GM23248 (cell line): ENCODE results near the gene ST6GALNAC3. TPM values are rescaled to one million over a fixed set of nuclear protein-coding genes. Genes with fewer than 3 reads are reported as not detected.

Experiments
- DNase-seq: peaks from one replicate; pipeline ENCODE4 v3.0.0-alpha.2; 2015
- H2AFZ ChIP-seq: fragments of 200-600 bp; sonication (generic); 2 replicates; pipeline ENCODE4 v1.6.1; 2016; ENCODE audit warnings: antibody characterized with exemption
- H3F3A ChIP-seq: fragments of 200-600 bp; sonication (generic); 2 replicates; pipeline ENCODE4 v1.6.1; 2016; ENCODE audit warnings: mild to moderate bottlenecking, antibody characterized with exemption, mixed run types; ENCODE audit not compliant: insufficient read depth
- H3K27ac ChIP-seq: fragments of 200-600 bp; sonication (generic); 2 replicates; pipeline ENCODE4 v1.5.1; 2016; ENCODE audit warnings: mild to moderate bottlenecking
- H3K27me3 ChIP-seq: fragments of 200-600 bp; sonication (generic); replicated peaks from 2 replicates; pipeline ENCODE4 v1.6.1; 2016; ENCODE audit warnings: mild to moderate bottlenecking; ENCODE audit not compliant: insufficient read depth
- H3K36me3 ChIP-seq: fragments of 200-600 bp; sonication (generic); 2 replicates; pipeline ENCODE4 v1.6.1; 2016; ENCODE audit warnings: low read depth, mild to moderate bottlenecking
- H3K4me1 ChIP-seq: fragments of 200-600 bp; sonication (generic); 2 replicates; pipeline ENCODE4 v1.6.1; 2016; ENCODE audit warnings: mild to moderate bottlenecking; ENCODE audit not compliant: insufficient read depth
- H3K4me2 ChIP-seq: fragments of 200-600 bp; sonication (generic); one replicate; pipeline ENCODE4 v1.6.1; 2016; ENCODE audit warnings: mild to moderate bottlenecking; ENCODE audit not compliant: unreplicated experiment
- H3K4me3 ChIP-seq: fragments of 200-600 bp; sonication (generic); 2 replicates; pipeline ENCODE4 v1.5.1; 2016; ENCODE audit warnings: mild to moderate bottlenecking
- H3K79me2 ChIP-seq: fragments of 200-600 bp; sonication (generic); 2 replicates; pipeline ENCODE4 v1.6.1; 2016; ENCODE audit warnings: mild to moderate bottlenecking; ENCODE audit not compliant: insufficient read depth
- H3K9ac ChIP-seq: fragments of 200-600 bp; sonication (generic); 2 replicates; pipeline ENCODE4 v1.6.1; 2016; ENCODE audit warnings: mild to moderate bottlenecking
- H3K9me2 ChIP-seq: fragments of 200-600 bp; sonication (generic); 2 replicates; pipeline ENCODE4 v1.6.1; 2016; ENCODE audit warnings: mixed run types, mild to moderate bottlenecking, moderate library complexity; ENCODE audit not compliant: insufficient read depth
- H3K9me3 ChIP-seq: fragments of 200-600 bp; sonication (generic); one replicate; pipeline ENCODE4 v1.6.1; 2017; ENCODE audit warnings: low read depth
- H4K20me1 ChIP-seq: fragments of 200-600 bp; sonication (generic); 2 replicates; pipeline ENCODE4 v1.6.0; 2016; ENCODE audit not compliant: insufficient read depth
- EZH2 ChIP-seq: fragments of 200-600 bp; sonication (generic); IDR thresholded peaks from 2 replicates; pipeline ENCODE4 v1.6.1; 2018; ENCODE audit warnings: antibody characterized with exemption, mild to moderate bottlenecking; ENCODE audit not compliant: insufficient read depth, poor library complexity, severe bottlenecking
- EZH2phosphoT487 ChIP-seq: fragments of 200-600 bp; sonication (generic); IDR thresholded peaks from 2 replicates; pipeline ENCODE4 v1.6.1; 2018; ENCODE audit warnings: antibody characterized with exemption, moderate library complexity, mild to moderate bottlenecking, low read depth; ENCODE audit not compliant: insufficient read depth
- WGBS, 2 experiments: methylation state at CpG; one replicate each; pipeline ENCODE4 v1.1.6; 2015 to 2017; ENCODE audit warnings: low lambda C conversion rate in 2 of 2, low coverage in 1 of 2; ENCODE audit errors: missing lambda C conversion rate in 2 of 2; 5-methylcytosine and 5-hydroxymethylcytosine counted together
- in situ Hi-C: fragments of 300-500 bp; cut with MboI; formaldehyde crosslinking; loops from 2 replicates; pipeline ENCODE4 v1.15.0; 2020
- polyA plus RNA-seq: library from polyadenylated mRNA; unstranded; fragments of >200 nt; fragmentation: Nextera tagmentation; extraction: Ambion mirVana; gene quantifications from 2 replicates; pipeline ENCODE4 v1.2.1, GENCODE V29; 2016
- total RNA-seq: library from RNA; depleted of rRNA; stranded (reverse); fragments of >200 nt; shearing (Covaris generic); gene quantifications from 2 replicates; pipeline ENCODE4 v1.2.3, GENCODE V29; 2014

The ST6GALNAC3 gene
- total and polyA plus RNA-seq, 2 experiments from 2014 or later: not detected

DNA sequence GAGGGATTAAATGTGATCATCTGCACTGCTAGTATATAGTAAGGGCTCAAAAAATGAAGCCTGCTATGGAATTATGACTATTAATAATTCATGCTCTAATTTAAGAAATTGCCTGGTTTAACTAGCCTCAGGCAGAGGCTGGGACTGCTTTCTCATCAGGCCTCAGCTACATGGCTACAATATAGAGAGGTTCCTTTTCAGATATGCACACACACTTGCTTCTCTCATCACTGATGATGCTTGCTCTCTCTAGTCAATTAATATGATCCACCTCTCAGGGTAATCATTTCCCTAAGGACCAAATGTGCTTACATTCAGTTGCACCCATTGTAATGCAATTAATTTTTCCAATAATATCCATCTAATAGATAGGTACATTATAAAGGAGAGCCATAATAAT is 467.8 kb downstream of the ST6GALNAC3 start:
- no peak overlapping the region for H3K27ac ChIP-seq
- H3K9me2 ChIP-seq: no peaks in the 10 kb centered on the region
- H3K4me1 ChIP-seq: no peaks in the 10 kb centered on the region
- TF ChIP-seq EZH2 (no peak), EZH2phosphoT487 (no peak)
- H3K9ac ChIP-seq: no peak overlapping the region
- no peaks in the 10 kb centered on the region for H4K20me1 ChIP-seq
- H3F3A ChIP-seq: no peaks in the 10 kb centered on the region
- no peak overlapping the region for H2AFZ ChIP-seq
- no peaks in the 10 kb centered on the region for H3K79me2 ChIP-seq
- no peak overlapping the region for H3K4me3 ChIP-seq
- in situ Hi-C loops: no loop called here
- H3K4me2 ChIP-seq: no peak overlapping the region
- H3K27me3 ChIP-seq: no peaks in the 10 kb centered on the region
- no peaks in the 10 kb centered on the region for H3K9me3 ChIP-seq
- no peak for DNase-seq
- no peaks in the 10 kb centered on the region for H3K36me3 ChIP-seq

DNA sequence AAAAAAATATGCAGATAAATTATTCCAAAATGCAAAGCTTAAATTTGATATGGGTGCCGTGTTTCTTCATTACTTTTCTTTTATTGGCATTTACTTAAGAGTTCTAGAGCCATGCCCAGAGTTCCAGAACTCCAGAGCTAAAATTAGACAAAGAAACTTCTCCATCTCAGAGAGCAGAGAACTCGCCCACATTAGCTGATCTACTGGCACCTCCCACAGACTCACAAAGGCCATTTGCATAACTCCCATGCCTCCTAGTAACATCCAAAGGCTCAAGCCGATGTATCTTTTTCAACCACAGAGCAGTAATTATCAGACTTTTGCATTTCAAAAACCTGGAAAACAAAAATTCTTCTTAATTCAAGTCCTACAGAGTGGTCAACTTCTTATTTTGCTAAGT is 468.9 kb downstream of the ST6GALNAC3 start:
- H3K36me3 ChIP-seq: no peaks in the 10 kb centered on the region
- H3K79me2 ChIP-seq: no peaks in the 10 kb centered on the region
- H3F3A ChIP-seq: no peaks in the 10 kb centered on the region
- DNase-seq: no peak
- no peak overlapping the region for H3K4me2 ChIP-seq
- no peak overlapping the region for H3K4me3 ChIP-seq
- H3K4me1 ChIP-seq: no peaks in the 10 kb centered on the region
- 59 to 68% methylated on average over 3 of the region's 3 CpGs for WGBS, 2 experiments
- H3K27ac ChIP-seq: no peak overlapping the region
- no peaks in the 10 kb centered on the region for H3K9me2 ChIP-seq
- H3K9ac ChIP-seq: no peak overlapping the region
- no peak overlapping the region for H2AFZ ChIP-seq
- no peak for TF ChIP-seq EZH2phosphoT487
- TF ChIP-seq EZH2: no peak
- no peaks in the 10 kb centered on the region for H4K20me1 ChIP-seq
- in situ Hi-C loops: no loop called here
- H3K9me3 ChIP-seq: no peaks in the 10 kb centered on the region
- no peaks in the 10 kb centered on the region for H3K27me3 ChIP-seq

DNA sequence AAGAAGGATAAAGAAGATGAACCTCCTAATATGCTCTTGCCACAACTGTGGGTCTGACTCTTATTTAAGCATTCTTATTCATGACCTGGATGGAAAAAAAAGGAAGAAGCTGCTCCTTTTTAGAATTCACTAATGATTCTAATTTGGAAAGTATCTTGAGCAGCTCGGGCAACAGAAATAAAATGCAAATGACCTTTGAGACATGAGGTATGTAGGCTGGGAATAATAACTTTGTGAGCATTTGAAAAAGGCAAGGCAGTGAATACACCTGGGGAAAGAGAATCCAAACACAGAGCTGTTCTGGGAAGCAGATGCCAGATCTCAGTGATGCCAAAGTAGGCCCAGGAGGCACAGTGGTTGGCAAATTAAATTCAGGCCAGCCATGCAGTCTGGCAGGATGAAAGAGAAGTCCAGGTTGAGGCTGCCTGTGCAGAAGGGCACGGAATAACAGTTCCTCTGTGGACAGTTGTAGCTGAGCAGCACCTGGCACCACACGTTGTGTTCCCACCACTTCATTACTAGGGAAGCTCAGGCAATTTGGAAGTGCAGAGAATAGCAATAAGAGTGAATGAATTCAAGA is 471.9 kb downstream of the ST6GALNAC3 start:
- in situ Hi-C loops: no loop called here
- Histone ChIP-seq H3K4me1 (no peaks in the 10 kb centered on the region), H3K9ac (no peak overlapping the region), H3K4me2 (no peak overlapping the region), H3K9me2 (no peaks in the 10 kb centered on the region), H3K4me3 (no peak overlapping the region), H4K20me1 (no peaks in the 10 kb centered on the region), H3K9me3 (no peaks in the 10 kb centered on the region), H3K79me2 (no peaks in the 10 kb centered on the region), H3K27ac (no peak overlapping the region), H2AFZ (no peak overlapping the region), H3F3A (no peaks in the 10 kb centered on the region), H3K36me3 (no peaks in the 10 kb centered on the region), H3K27me3 (no peaks in the 10 kb centered on the region)
- no peak for DNase-seq
- 27 to 36% methylated on average over 3 of the region's 3 CpGs for WGBS, 2 experiments
- TF ChIP-seq EZH2phosphoT487 (no peak), EZH2 (no peak)

DNA sequence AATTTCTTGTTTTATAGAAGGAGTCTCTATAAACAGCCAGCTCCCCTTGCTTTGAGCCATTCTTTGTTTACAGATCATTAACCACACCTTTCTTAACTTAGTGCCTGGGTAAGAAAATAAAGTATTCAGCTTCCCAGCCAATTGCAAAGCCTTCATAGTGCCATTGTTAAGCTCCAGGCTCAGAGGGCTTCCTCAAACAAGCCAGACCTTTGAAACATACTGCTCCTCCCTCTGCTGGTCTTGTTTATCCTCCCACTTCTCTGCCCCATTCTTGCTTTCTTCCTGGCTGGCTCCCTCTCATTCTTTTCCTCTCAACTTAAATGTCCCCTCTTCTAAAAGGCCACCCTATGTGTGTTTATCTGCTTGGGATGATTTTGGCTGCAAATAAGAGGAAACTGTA is 473.4 kb downstream of the ST6GALNAC3 start:
- H3K9ac ChIP-seq: no peak overlapping the region
- in situ Hi-C loops: no loop called here
- no peaks in the 10 kb centered on the region for H3K27me3 ChIP-seq
- H3K9me2 ChIP-seq: no peaks in the 10 kb centered on the region
- H3K4me2 ChIP-seq: no peak overlapping the region
- no peak overlapping the region for H3K4me3 ChIP-seq
- H2AFZ ChIP-seq: no peak overlapping the region
- H3F3A ChIP-seq: no peaks in the 10 kb centered on the region
- H3K79me2 ChIP-seq: no peaks in the 10 kb centered on the region
- no peak overlapping the region for H3K27ac ChIP-seq
- DNase-seq: no peak
- H4K20me1 ChIP-seq: no peaks in the 10 kb centered on the region
- TF ChIP-seq EZH2 (no peak), EZH2phosphoT487 (no peak)
- no peaks in the 10 kb centered on the region for H3K36me3 ChIP-seq
- no peaks in the 10 kb centered on the region for H3K4me1 ChIP-seq
- no peaks in the 10 kb centered on the region for H3K9me3 ChIP-seq

DNA sequence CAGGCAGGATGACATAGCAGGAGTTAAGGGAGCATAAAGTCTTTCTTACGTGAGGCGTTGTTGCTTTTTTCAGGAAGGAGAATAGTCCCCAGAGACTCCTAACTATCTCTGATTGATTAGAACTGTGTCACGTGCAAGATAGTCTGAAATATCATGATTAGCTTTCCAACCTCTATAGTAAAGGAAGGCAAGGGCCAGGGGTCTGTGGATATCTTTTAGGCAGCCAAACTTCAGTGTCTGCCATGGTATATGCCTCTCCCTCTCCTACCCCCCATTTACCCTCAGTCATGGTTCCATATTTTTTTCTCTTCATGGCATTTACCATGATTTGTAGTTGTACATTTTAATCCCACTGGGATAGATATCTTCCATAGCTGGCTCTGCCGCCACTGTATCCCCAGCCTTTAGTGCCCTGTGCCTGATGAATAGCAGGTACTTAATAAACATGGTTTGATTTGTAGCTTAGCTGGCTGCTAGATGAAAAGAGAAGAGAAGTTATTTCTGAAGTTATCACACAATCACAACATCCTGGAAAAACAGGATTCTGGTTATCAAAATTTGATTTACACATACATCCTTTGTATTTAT is 474.1 kb downstream of the ST6GALNAC3 start:
- Histone ChIP-seq H3K27me3 (no peaks in the 10 kb centered on the region), H3K36me3 (no peaks in the 10 kb centered on the region), H3K9me2 (no peaks in the 10 kb centered on the region), H3F3A (no peaks in the 10 kb centered on the region), H3K4me3 (no peak overlapping the region), H3K9me3 (no peaks in the 10 kb centered on the region), H3K9ac (no peak overlapping the region), H3K4me1 (no peaks in the 10 kb centered on the region), H2AFZ (no peak overlapping the region), H3K27ac (no peak overlapping the region), H3K79me2 (no peaks in the 10 kb centered on the region), H4K20me1 (no peaks in the 10 kb centered on the region), H3K4me2 (no peak overlapping the region)
- no peak for DNase-seq
- in situ Hi-C loops: no loop called here
- TF ChIP-seq EZH2phosphoT487: no peak
- TF ChIP-seq EZH2: no peak
- WGBS, 2 experiments: 69 to 73% methylated on average over 4 of the region's 4 CpGs
